ENCODE results near the gene TLE3. TPM values are rescaled to one million over a fixed set of nuclear protein-coding genes. Genes with fewer than 3 reads are reported as not detected.

The TLE3 gene
- total RNA-seq, 2 donors from 2014 or later, result 65.4 to 85.1 TPM

DNA sequence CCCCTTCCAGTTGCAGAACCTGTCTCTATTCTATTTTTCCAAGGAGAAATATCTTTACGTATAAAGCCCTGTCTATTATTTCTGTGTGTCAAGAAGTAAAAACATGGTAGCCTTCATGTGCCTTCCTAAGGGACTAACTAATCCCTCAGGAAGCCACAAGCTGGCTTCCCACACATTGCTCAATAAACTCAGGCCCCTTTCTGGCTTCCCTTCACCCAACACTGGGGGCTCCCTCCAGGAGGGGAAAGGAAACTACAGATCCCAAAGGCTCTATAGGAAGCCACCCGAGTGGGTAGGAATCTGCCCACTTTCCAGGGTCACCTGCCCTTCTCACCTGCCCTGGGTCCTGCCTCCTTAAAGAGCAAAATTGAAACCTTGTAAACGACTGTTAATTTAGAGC is 4.6 kb downstream of the TLE3 start:
- Histone ChIP-seq H3K9ac (ENCODE audit: low read depth in 2 of 2, low read length in 2 of 2) (peak overlapping the region in 1 of 2 donors; percentile 58), H3K27ac (peak overlapping the region; percentile 65), H3K4me3 (no peak overlapping the region), H3K4me1 (peaks cover 37% of the 10 kb centered on the region), H3K36me3 (no peaks in the 10 kb centered on the region), H3K27me3 (no peaks in the 10 kb centered on the region), H3K9me3 (no peaks in the 10 kb centered on the region)
- TF ChIP-seq, protein P1, sequence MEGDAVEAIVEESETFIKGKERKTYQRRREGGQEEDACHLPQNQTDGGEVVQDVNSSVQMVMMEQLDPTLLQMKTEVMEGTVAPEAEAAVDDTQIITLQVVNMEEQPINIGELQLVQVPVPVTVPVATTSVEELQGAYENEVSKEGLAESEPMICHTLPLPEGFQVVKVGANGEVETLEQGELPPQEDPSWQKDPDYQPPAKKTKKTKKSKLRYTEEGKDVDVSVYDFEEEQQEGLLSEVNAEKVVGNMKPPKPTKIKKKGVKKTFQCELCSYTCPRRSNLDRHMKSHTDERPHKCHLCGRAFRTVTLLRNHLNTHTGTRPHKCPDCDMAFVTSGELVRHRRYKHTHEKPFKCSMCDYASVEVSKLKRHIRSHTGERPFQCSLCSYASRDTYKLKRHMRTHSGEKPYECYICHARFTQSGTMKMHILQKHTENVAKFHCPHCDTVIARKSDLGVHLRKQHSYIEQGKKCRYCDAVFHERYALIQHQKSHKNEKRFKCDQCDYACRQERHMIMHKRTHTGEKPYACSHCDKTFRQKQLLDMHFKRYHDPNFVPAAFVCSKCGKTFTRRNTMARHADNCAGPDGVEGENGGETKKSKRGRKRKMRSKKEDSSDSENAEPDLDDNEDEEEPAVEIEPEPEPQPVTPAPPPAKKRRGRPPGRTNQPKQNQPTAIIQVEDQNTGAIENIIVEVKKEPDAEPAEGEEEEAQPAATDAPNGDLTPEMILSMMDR (IDR thresholded peaks at IDR 0.05), result no peak
- intact Hi-C loops (cut with DNase I), result no loop called here
- DNase-seq, result peak; percentile 38

DNA sequence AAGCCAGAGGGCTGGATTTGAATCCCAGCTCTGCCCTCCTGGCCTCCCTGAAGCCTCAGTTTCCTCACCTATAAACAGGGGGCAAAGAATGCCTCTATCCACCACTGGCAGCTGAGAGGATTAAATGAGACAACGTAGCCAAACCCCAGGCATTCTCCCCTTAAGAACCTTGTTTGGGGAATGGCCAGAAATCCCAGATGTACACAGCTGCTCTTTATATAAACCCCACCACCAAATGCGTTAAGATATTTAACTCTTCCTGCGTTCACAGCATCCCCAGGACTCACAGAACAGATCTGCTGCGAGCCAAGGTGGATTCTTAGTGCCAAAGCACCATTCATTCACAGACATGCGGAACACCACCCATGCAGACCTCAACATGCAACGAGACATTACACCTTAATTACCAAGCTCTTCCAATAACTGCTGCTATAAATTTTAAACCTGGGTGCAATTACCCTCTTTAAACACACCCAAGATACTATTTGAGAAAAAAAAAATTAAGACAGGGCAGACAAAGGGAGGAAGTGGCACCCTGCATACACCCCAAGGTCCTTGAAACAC is 5.2 kb downstream of the TLE3 start:
- H3K9me3 ChIP-seq, result no peaks in the 10 kb centered on the region
- H3K4me3 ChIP-seq, result no peak overlapping the region
- TF ChIP-seq, protein P1 (IDR thresholded peaks at IDR 0.05), result no peak
- H3K27me3 ChIP-seq, result no peaks in the 10 kb centered on the region
- peak overlapping the region in 1 of 2 donors; percentile 81 for H3K9ac ChIP-seq (ENCODE audit: low read depth in 2 of 2, low read length in 2 of 2)
- no peaks in the 10 kb centered on the region for H3K36me3 ChIP-seq
- DNase-seq, result no peak
- peaks cover 37% of the 10 kb centered on the region for H3K4me1 ChIP-seq
- peak overlapping the region; percentile 65 for H3K27ac ChIP-seq
- intact Hi-C loops (cut with DNase I), result no loop called here

DNA sequence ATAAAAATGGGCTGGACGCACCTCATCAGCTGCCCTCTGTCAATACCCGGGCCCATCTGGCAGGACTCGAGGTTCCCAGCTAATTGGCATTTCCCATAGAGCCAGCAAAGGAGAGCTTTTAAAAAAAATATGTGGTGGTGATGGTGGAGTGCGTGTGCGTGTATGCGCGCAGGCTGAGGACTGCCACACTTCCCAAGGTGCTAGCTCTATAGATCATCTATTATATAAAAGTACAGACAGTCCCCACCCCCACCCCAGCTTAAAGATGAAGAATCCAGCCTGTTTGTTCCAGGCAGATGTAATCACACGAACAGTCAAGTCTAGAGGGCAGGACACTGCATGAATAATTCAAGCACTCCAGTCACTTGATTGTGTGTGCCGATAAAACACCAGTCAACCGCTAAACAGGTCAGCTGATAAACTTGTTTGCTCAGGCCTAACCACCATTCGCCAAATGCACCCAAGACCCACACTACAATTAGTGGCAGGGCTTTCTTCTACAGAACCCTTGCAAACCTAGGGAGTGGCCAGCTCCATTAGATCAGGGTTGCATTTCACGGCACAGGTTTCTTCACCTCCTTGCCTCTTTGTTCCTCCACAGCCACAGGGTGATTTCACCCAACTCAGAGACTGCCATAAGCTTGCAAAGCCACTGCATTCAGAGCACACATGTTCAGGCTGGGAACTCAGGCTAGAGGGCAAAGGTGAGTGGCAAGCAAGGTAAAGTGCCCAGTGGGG is 5.8 kb downstream of the TLE3 start:
- H3K4me1 ChIP-seq, result peaks cover 37% of the 10 kb centered on the region
- H3K9ac ChIP-seq (ENCODE audit: low read depth in 2 of 2, low read length in 2 of 2), result peak overlapping the region in 1 of 2 donors; percentile 81
- peak; percentile 67 for DNase-seq
- no peaks in the 10 kb centered on the region for H3K36me3 ChIP-seq
- intact Hi-C loops (cut with DNase I), result no loop called here
- TF ChIP-seq, protein P1 (IDR thresholded peaks at IDR 0.05), result no peak
- peak overlapping the region; percentile 72 for H3K27ac ChIP-seq
- H3K4me3 ChIP-seq, result no peak overlapping the region
- no peaks in the 10 kb centered on the region for H3K27me3 ChIP-seq
- no peaks in the 10 kb centered on the region for H3K9me3 ChIP-seq

DNA sequence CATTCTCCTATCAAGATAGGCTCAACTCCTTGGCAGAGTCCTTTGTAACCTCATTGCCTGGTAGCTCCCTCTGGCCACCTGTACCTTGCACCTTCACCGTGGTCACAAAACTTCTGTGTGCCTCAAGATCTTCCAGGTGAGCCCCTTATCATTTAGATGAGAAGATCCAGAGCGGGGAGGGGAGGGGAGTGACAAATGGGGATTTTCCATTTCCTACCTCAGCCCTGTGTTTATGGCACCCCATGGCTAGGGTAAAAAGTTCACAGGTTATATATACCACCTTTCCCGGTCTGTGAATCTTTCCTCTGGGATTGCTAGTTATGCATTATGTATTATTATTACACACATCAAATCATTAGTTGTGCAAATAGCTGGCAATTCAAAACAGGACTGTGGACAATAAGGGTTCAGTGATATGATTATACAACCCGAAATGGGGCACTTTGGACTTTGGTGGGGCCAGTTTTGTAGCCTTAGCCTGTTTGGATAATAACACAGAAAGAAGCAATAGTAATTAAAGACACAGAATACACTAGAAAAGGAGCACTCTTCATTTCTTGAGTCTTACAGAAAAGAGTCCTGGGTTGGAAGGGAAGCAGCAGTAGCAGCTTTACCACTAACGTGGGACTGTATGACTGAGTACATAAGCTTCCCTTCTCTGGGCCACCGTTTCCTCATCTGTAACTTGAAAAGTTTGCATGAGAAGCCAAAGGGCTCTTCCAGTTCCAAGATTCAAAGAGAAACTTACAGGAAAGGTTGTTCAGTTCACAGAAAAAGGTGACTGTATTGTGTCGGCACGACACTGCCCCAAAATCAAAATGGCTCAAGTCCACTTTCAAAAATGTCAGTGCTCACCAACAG is 7.1 kb downstream of the TLE3 start:
- H3K27ac ChIP-seq, result peak overlapping the region; percentile 72
- H3K4me1 ChIP-seq, result peaks cover 37% of the 10 kb centered on the region
- no peaks in the 10 kb centered on the region for H3K36me3 ChIP-seq
- TF ChIP-seq, protein P1 (IDR thresholded peaks at IDR 0.05), result no peak
- peak; percentile 63 for DNase-seq
- no peaks in the 10 kb centered on the region for H3K27me3 ChIP-seq
- H3K4me3 ChIP-seq, result no peak overlapping the region
- peak overlapping the region in 1 of 2 donors; percentile 81 for H3K9ac ChIP-seq (ENCODE audit: low read depth in 2 of 2, low read length in 2 of 2)
- intact Hi-C loops (cut with DNase I), result no loop called here
- H3K9me3 ChIP-seq, result no peaks in the 10 kb centered on the region

DNA sequence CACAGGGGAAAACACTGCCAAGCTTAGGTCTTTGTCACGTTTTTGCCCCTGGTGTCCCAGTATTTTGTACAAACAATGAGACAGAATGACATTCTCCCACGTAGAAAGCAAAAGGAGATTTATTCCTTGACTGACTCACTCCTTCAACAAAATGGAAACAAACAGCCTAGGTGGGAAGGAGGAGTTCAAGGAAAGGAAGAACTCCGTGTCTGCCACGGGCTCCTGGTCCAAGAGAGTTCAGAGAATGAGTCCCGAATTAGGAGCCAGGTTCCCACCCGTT is 8.1 kb downstream of the TLE3 start:
- H3K4me1 ChIP-seq, result peaks cover 37% of the 10 kb centered on the region
- no peaks in the 10 kb centered on the region for H3K27me3 ChIP-seq
- peak overlapping the region; percentile 72 for H3K27ac ChIP-seq
- no peak for DNase-seq
- peak overlapping the region in 1 of 2 donors; percentile 29 for H3K9ac ChIP-seq (ENCODE audit: low read depth in 2 of 2, low read length in 2 of 2)
- TF ChIP-seq, protein P1 (IDR thresholded peaks at IDR 0.05), result no peak
- no peaks in the 10 kb centered on the region for H3K9me3 ChIP-seq
- H3K4me3 ChIP-seq, result no peak overlapping the region
- no peaks in the 10 kb centered on the region for H3K36me3 ChIP-seq
- intact Hi-C loops (cut with DNase I), result loop anchor here (10.0 kb wide), 1 partner anchor 495 kb away; no protein-coding TSS in a partner anchor
